Heart right ventricle (tissue), 16 donors: Measurements from ENCODE around the gene ENOX1. TPM values are rescaled to one million over a fixed set of nuclear protein-coding genes. Genes with fewer than 3 reads are reported as not detected.

ENCODE experiments used
- ATAC-seq, 8 donors: fragments of 200-7000 bp; cut with Tn5 transposase; one replicate each; pipeline ENCODE4 v1.9.1; 2020; ENCODE audit warnings: mild to moderate bottlenecking in 8 of 8, moderate library complexity in 8 of 8, moderate number of reproducible peaks in 1 of 8
- DNase-seq, 2 donors: peaks; one replicate each; pipeline ENCODE4 v3.0.0-alpha.2; 2020
- H3K27ac ChIP-seq, 10 donors: fragments of 200-600 bp; sonication (generic) in 2 of 10; one replicate each; pipeline versions ENCODE4 v1.5.0 to v1.8.0; 2020 to 2022; ENCODE audit warnings: mild to moderate bottlenecking in 3 of 10
- H3K27me3 ChIP-seq, 7 donors: fragments of 200-600 bp; one replicate each; pipeline ENCODE4 v1.8.0; 2021 to 2022; ENCODE audit warnings: mild to moderate bottlenecking in 2 of 7
- H3K36me3 ChIP-seq, 9 donors: fragments of 200-600 bp; sonication (generic) in 1 of 9; one replicate each; pipeline versions ENCODE4 v1.5.0 to v1.8.0; 2020 to 2022; ENCODE audit warnings: mild to moderate bottlenecking in 2 of 9
- H3K4me1 ChIP-seq, 9 donors: fragments of 200-600 bp; sonication (generic) in 1 of 9; one replicate each; pipeline versions ENCODE4 v1.5.0 to v1.8.0; 2020 to 2022; ENCODE audit warnings: mild to moderate bottlenecking in 4 of 9
- H3K4me3 ChIP-seq, 10 donors: fragments of 200-600 bp; sonication (generic) in 2 of 10; one replicate each; pipeline versions ENCODE4 v1.5.0 to v1.8.0; 2020 to 2022; ENCODE audit warnings: mild to moderate bottlenecking in 7 of 10, moderate library complexity in 2 of 10
- H3K9me3 ChIP-seq, 11 donors: fragments of 200-600 bp in 10 of 11; sonication (generic) in 2 of 11; one replicate each; pipeline versions ENCODE4 v1.5.0 to v1.8.0; 2013 to 2022; ENCODE audit warnings: mild to moderate bottlenecking in 2 of 11, control low read depth in 1 of 11, moderate library complexity in 1 of 11
- WGBS, 2 donors: extraction: QIAGEN DNeasy Blood & Tissue Kit; methylation state at CpG; one replicate each; pipeline ENCODE4 v1.1.7; 2013; ENCODE audit warnings: inconsistent platforms in 1 of 2; 5-methylcytosine and 5-hydroxymethylcytosine counted together
- intact Hi-C, 10 donors: fragments of 100-400 bp; cut with DNase I; formaldehyde crosslinking; loops; one replicate each; pipeline versions ENCODE4 v1.11.1 to v1.14.2; 2022
- polyA plus RNA-seq, 2 donors: library from polyadenylated mRNA; stranded (reverse); fragments of 200-250 nt; gene quantifications; one replicate each; pipeline ENCODE4 v1.2.3, GENCODE V29; 2013
- total RNA-seq, 10 donors: library from RNA; stranded (reverse); fragmentation: NEBNext Ultra II Directional in 3 of 10; extraction: Animal tissue kit (Norgen Biotek cat#: 25700) in 3 of 10; gene quantifications; one replicate each; pipeline versions ENCODE4 v1.2.1 to v1.2.4, GENCODE V29; 2021 to 2023
- TF ChIP-seq, protein P1 (sequence below), 9 donors: fragments of 200-600 bp; sonication (generic) in 2 of 9; IDR thresholded peaks; one replicate each; pipeline versions ENCODE4 v1.5.0 to v1.8.0; 2021 to 2022; ENCODE audit warnings: antibody characterized with exemption in 9 of 9, mild to moderate bottlenecking in 5 of 9, moderate library complexity in 1 of 9
- donor health status: Arrhythmogenic right ventricular cardiomyopathy.
- donor health status: ischemic (EF 13 %, LVEDD 7.1; RV severe dilation, severe dysfunction).
- donor health status: healthy with polysubstance abuse.
- donor health status: DM: no; HTN: yes; CAD: no.
- donor health status: DM: no; HTN: no; CAD: no.
- donor health status: ischemic (EF 25% LVEDD 6.9; RV normal size, moderate dysfunction).
- donor health status: ischemic (EF 25% LVEDD 5.7; RV mildly dilated, moderate dysfunction).
- donor health status: healthy.
- donor health status: DM: yes; HTN: yes; CAD: no.
- donor health status: Ischemic cardiomyopathy.
- donor health status: ischemic (EF 35%, LVEDD 5.7; RV mildly dilated, moderate dysfunction).
- donor health status: nonischemic (EF 11% LVEDD 7.7; RV severe dilation, severe dysfunction).
- donor health status: DM: yes; HTN: yes; CAD: no.
- donor health status: PGD.
- donor health status: ischemic (EF 29% LVEDD 5.4; RV normal size, mild dysfunction).
- donor health status: nonischemic (EF 23%, LVEDD 6.1; RV moderate dilation, normal function).

ENOX1 gene
- total and polyA plus RNA-seq, 12 donors, result 2.0 to 10.4 (median 7.1) TPM

DNA sequence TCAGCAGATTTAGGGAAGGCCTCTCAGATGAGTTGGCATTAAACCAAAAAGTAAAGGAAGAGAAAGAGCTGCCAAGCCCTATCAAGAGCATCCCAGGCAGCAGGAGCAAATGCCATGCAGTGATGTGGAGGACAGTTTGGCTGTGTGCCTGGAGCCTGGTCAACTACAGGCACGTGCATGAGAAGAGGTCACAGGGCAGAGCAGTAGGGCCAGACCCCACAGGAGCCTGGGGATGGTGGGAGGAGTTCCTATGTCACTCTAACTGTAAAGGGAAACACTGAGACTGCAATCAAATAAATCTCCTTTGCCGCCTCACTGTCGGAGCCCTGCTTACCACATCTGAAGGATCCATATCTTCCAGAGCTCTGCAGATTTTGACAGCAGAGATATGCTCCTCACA lies 240.5 kb downstream of the ENOX1 start:
- ATAC-seq, result peak; percentile 58 to 89 (median 64)
- Histone ChIP-seq H3K4me1 (peaks cover 0 to 40% (median 31%) of the 10 kb centered on the region in 9 donors), H3K27me3 (no peaks in the 10 kb centered on the region), H3K27ac (no peak overlapping the region), H3K9me3 (no peaks in the 10 kb centered on the region), H3K4me3 (no peak overlapping the region), H3K36me3 (no peaks in the 10 kb centered on the region)
- TF ChIP-seq, protein P1, sequence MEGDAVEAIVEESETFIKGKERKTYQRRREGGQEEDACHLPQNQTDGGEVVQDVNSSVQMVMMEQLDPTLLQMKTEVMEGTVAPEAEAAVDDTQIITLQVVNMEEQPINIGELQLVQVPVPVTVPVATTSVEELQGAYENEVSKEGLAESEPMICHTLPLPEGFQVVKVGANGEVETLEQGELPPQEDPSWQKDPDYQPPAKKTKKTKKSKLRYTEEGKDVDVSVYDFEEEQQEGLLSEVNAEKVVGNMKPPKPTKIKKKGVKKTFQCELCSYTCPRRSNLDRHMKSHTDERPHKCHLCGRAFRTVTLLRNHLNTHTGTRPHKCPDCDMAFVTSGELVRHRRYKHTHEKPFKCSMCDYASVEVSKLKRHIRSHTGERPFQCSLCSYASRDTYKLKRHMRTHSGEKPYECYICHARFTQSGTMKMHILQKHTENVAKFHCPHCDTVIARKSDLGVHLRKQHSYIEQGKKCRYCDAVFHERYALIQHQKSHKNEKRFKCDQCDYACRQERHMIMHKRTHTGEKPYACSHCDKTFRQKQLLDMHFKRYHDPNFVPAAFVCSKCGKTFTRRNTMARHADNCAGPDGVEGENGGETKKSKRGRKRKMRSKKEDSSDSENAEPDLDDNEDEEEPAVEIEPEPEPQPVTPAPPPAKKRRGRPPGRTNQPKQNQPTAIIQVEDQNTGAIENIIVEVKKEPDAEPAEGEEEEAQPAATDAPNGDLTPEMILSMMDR (IDR thresholded peaks at IDR 0.05), result no peak
- intact Hi-C loops, result loop anchor here in 2 of 10 donors (5.0 to 10.0 kb wide), 2 partner anchors 116 to 239 kb away; partner anchors contain the start of gene ENOX1 (in 1 of the 2)
- peak; percentile 46 to 65 for DNase-seq
- WGBS, 2 donors, result 12 to 31% methylated on average over 3 of the region's 3 CpGs

DNA sequence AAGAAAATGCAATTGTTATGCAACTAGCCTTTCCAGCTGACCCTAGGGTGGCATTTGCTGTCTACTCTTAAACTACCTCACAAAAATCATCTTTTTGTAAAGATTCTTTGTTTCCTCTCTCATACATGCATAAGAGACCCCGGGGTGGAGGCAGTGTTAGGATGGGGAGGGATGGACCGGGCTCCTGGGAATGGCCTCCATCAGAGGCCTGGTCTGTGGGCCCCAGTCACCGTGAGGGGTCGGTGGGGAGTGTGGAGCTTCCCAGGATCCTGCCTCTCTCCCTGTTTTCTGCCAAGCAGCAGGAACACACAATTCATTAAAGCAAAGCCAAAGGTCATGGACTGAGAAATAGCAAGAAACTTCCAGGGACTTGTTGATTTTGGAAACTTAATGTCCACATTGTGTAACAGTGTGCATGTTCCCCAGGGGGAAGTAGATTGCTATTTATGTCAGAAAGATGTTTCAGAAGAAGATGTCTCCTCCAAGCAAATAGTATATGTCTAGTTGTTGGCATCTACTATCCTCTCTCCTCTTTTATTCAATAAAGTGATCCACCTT lies 241.4 kb downstream of the ENOX1 start:
- ATAC-seq, result peak; percentile 34 to 87 (median 72)
- 57 to 80% methylated on average over 4 of the region's 4 CpGs for WGBS, 2 donors
- H3K27me3 ChIP-seq, result no peaks in the 10 kb centered on the region
- H3K4me1 ChIP-seq, result peaks cover 0 to 40% (median 31%) of the 10 kb centered on the region in 9 donors
- DNase-seq, result peak in 1 of 2 donors; percentile 21
- intact Hi-C loops, result loop anchor here in 2 of 10 donors (5.0 to 10.0 kb wide), 2 partner anchors 117 to 239 kb away; partner anchors contain the start of gene ENOX1 (in 1 of the 2)
- no peak overlapping the region for H3K4me3 ChIP-seq
- TF ChIP-seq, protein P1 (IDR thresholded peaks at IDR 0.05), result no peak
- no peaks in the 10 kb centered on the region for H3K9me3 ChIP-seq
- H3K27ac ChIP-seq, result peak overlapping the region in 3 of 10 donors; percentile 1 to 23 (median 7)
- H3K36me3 ChIP-seq, result no peaks in the 10 kb centered on the region

DNA sequence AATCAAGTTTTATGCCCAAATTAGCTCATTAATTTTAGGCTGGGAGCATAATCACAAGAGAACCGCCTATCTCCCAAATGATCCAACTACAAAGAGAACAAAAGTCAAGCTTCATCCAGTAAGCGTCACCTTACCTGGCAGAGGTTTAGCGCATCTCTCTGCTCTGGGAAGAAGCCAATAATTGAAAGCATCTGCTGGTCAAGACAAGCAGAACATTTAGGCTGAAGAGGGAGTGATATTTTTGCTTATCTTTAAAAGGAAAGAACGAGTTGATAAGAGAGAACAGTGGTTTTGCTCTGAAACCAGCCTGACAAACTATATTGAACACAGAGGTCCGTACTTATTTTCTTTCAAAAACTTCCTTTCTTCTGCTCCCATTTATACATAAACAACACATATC lies 242.1 kb downstream of the ENOX1 start:
- H3K27ac ChIP-seq, result peak overlapping the region in 2 of 10 donors; percentile 1 to 23
- DNase-seq, result no peak

DNA sequence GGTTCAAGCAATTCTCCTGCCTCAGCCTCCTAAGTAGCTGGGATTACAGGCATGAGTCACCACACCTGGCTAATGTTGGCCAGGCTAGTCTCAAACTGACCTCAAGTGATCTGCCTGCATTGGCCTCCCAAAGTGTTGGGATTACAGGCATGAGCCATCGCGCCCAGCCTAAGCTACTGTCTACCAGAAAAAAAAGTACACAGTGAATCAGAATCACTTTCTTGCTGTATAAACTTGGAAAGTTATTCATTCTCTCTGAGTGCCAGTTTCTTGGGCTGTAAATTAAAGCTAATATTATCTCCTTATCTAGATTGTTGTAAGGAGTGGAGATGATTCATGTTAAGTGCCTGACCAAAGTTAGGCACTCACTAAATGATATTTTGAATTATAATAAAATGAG lies 242.8 kb downstream of the ENOX1 start:
- peaks cover 0 to 40% (median 31%) of the 10 kb centered on the region in 9 donors for H3K4me1 ChIP-seq
- WGBS, 2 donors, result 89 to 96% methylated on average over 2 of the region's 2 CpGs
- H3K27ac ChIP-seq, result no peak overlapping the region
- H3K27me3 ChIP-seq, result no peaks in the 10 kb centered on the region
- intact Hi-C loops, result loop anchor here in 1 of 10 donors (10.0 kb wide), 1 partner anchor 241 kb away; the partner anchor contains the start of gene ENOX1
- TF ChIP-seq, protein P1 (IDR thresholded peaks at IDR 0.05), result no peak
- ATAC-seq (no peak), DNase-seq (no peak)
- no peaks in the 10 kb centered on the region for H3K36me3 ChIP-seq
- no peak overlapping the region for H3K4me3 ChIP-seq
- peaks cover 0 to 6% (median 0%) of the 10 kb centered on the region in 11 donors for H3K9me3 ChIP-seq

More for the DNA sequence above, 242.1 kb downstream of the ENOX1 start:
- ATAC-seq, result no peak
- Histone ChIP-seq H3K4me3 (no peak overlapping the region), H3K4me1 (peaks cover 0 to 40% (median 31%) of the 10 kb centered on the region in 9 donors), H3K27me3 (no peaks in the 10 kb centered on the region), H3K9me3 (peaks cover 0 to under 1% (median 0%) of the 10 kb centered on the region in 11 donors), H3K36me3 (no peaks in the 10 kb centered on the region)
- intact Hi-C loops, result loop anchor here in 2 of 10 donors (5.0 to 10.0 kb wide), 2 partner anchors 118 to 240 kb away; partner anchors contain the start of gene ENOX1 (in 1 of the 2)
- TF ChIP-seq, protein P1 (IDR thresholded peaks at IDR 0.05), result no peak
- 61 to 62% methylated on average over 5 of the region's 5 CpGs for WGBS, 2 donors
